Neuronal stem cell (in vitro differentiated cells): ENCODE measurements around the gene PRDM5.

Source experiments
- DNase-seq: peaks from one replicate; pipeline ENCODE4 v3.0.0-alpha.2; 2013; ENCODE audit warnings: low spot score
- H2AFZ ChIP-seq: one replicate; pipeline ENCODE4 v1.6.1; 2013; ENCODE audit warnings: mild to moderate bottlenecking, low read length, inconsistent platforms
- H2AK5ac ChIP-seq: 2 replicates; pipeline ENCODE4 v1.6.1; 2013; ENCODE audit warnings: low read depth, mild to moderate bottlenecking, inconsistent platforms, low read length, moderate library complexity, mixed read lengths
- H2BK120ac ChIP-seq: 2 replicates; pipeline ENCODE4 v1.6.1; 2013; ENCODE audit warnings: low read depth, mild to moderate bottlenecking, inconsistent platforms, low read length, moderate library complexity, mixed read lengths
- H2BK12ac ChIP-seq: one replicate; pipeline ENCODE4 v1.6.1; 2013; ENCODE audit warnings: low read length, inconsistent platforms
- H2BK15ac ChIP-seq: 2 replicates; pipeline ENCODE4 v1.6.1; 2013; ENCODE audit warnings: mild to moderate bottlenecking, low read length, inconsistent platforms, mixed read lengths
- H2BK5ac ChIP-seq: one replicate; pipeline ENCODE4 v1.6.1; 2013; ENCODE audit warnings: inconsistent platforms, mild to moderate bottlenecking, low read length, moderate library complexity
- H3K14ac ChIP-seq: one replicate; pipeline ENCODE4 v1.6.1; 2013; ENCODE audit warnings: low read length, inconsistent platforms
- H3K18ac ChIP-seq: 2 replicates; pipeline ENCODE4 v1.6.1; 2013; ENCODE audit warnings: low read length, inconsistent platforms
- H3K23ac ChIP-seq: 2 replicates; pipeline ENCODE4 v1.6.1; 2013; ENCODE audit warnings: low read depth, mild to moderate bottlenecking, mixed read lengths, low read length, inconsistent platforms; ENCODE audit not compliant: poor library complexity
- H3K27ac ChIP-seq: replicated peaks from 3 replicates; pipeline ENCODE4 v1.5.1; 2013; ENCODE audit warnings: low read length, inconsistent platforms
- H3K27me3 ChIP-seq, 3 experiments: 2 replicates each; pipeline ENCODE4 v1.6.1; 2013; ENCODE audit warnings: low read length in 3 of 3, mild to moderate bottlenecking in 2 of 3, inconsistent platforms in 1 of 3, low read depth in 1 of 3, mixed read lengths in 1 of 3, moderate library complexity in 1 of 3; ENCODE audit not compliant: control insufficient read depth in 3 of 3, insufficient read depth in 3 of 3
- H3K36me3 ChIP-seq, 2 donors: replicated peaks in 1 of 2; 2 replicates each; pipeline ENCODE4 v1.6.1; 2013; ENCODE audit warnings: low read length in 2 of 2; ENCODE audit not compliant: control insufficient read depth in 2 of 2, insufficient read depth in 2 of 2
- H3K4ac ChIP-seq: 2 replicates; pipeline ENCODE4 v1.6.1; 2013; ENCODE audit warnings: inconsistent platforms, mild to moderate bottlenecking, low read length, moderate library complexity
- H3K4me1 ChIP-seq, 2 donors: 1 replicate in 1 of 2; 2 replicates in 1 of 2; pipeline ENCODE4 v1.6.1; 2013; ENCODE audit warnings: low read length in 2 of 2, low read depth in 1 of 2; ENCODE audit not compliant: control insufficient read depth in 2 of 2, insufficient read depth in 1 of 2
- H3K4me2 ChIP-seq: one replicate; pipeline ENCODE4 v1.6.1; 2013; ENCODE audit warnings: mild to moderate bottlenecking, low read length, inconsistent platforms; ENCODE audit not compliant: insufficient read depth, poor library complexity, severe bottlenecking
- H3K4me3 ChIP-seq, 2 donors: 2 replicates each; pipeline ENCODE4 v1.5.1; 2013; ENCODE audit warnings: low read length in 2 of 2, mild to moderate bottlenecking in 2 of 2, inconsistent platforms in 1 of 2, moderate library complexity in 1 of 2
- H3K79me1 ChIP-seq: one replicate; pipeline ENCODE4 v1.6.1; 2013; ENCODE audit warnings: low read depth, mild to moderate bottlenecking, inconsistent platforms, low read length, moderate library complexity
- H3K9ac ChIP-seq: one replicate; pipeline ENCODE4 v1.6.1; 2013; ENCODE audit warnings: mild to moderate bottlenecking, low read depth, low read length, inconsistent platforms; ENCODE audit not compliant: poor library complexity
- H3K9me3 ChIP-seq, 2 donors: replicated peaks in 1 of 2; 2 replicates each; pipeline versions ENCODE3 to v1.6.1; 2013; ENCODE audit warnings: low read length in 2 of 2, mild to moderate bottlenecking in 2 of 2, inconsistent platforms in 1 of 2, low read depth in 1 of 2, mixed read lengths in 1 of 2, moderate library complexity in 1 of 2; ENCODE audit not compliant: control insufficient read depth in 2 of 2, insufficient read depth in 1 of 2
- H4K8ac ChIP-seq: one replicate; pipeline ENCODE4 v1.6.1; 2013; ENCODE audit warnings: low read depth, mild to moderate bottlenecking, inconsistent platforms, low read length, moderate library complexity
- H4K91ac ChIP-seq: one replicate; pipeline ENCODE4 v1.6.1; 2013; ENCODE audit warnings: low read length, low read depth, mild to moderate bottlenecking, inconsistent platforms; ENCODE audit not compliant: poor library complexity
- WGBS, 2 donors: extraction: QIAGEN DNeasy Blood & Tissue Kit; methylation state at CpG; one replicate each; pipeline ENCODE4 v1.1.7; 2013; ENCODE audit warnings: missing lambda C conversion rate in 2 of 2, mixed read lengths in 1 of 2; ENCODE audit not compliant: insufficient read length in 2 of 2, insufficient replicate concordance in 1 of 2; ENCODE audit errors: extremely low coverage in 2 of 2; 5-methylcytosine and 5-hydroxymethylcytosine counted together

Gene PRDM5

DNA sequence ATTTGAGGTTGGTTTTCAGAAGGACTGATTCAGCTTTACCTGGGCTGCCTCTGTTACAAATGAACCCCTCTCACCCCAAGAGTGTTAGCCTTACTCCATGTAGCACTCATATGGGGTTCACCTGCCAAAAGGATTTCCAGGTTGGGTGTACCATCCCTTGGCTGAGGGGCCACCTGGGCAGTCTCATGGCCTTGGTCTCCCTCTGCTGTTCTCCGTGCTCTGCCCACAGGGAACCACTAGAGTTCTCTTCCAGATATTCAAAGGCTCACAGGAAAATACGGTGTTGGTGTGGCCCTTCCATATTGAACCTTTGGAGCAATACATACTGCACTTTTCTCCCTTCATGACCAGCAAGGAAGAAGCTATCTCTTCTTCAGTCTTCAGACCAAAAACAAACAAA, 18.0 kb upstream of the PRDM5 start:
- Histone ChIP-seq H2BK120ac (no peak overlapping the region), H2AFZ (no peak overlapping the region), H3K27me3 (peaks cover 0 to 3% (median 0%) of the 10 kb centered on the region in 3 experiments), H2BK15ac (no peak overlapping the region), H3K4me3 (no peak overlapping the region), H2BK12ac (no peak overlapping the region), H3K36me3 (no peaks in the 10 kb centered on the region), H2BK5ac (no peak overlapping the region), H3K4me1 (no peaks in the 10 kb centered on the region), H3K18ac (no peak overlapping the region), H3K9ac (no peak overlapping the region), H3K9me3 (no peaks in the 10 kb centered on the region), H2AK5ac (no peak overlapping the region), H4K91ac (no peak overlapping the region), H3K23ac (no peak overlapping the region), H3K4me2 (no peak overlapping the region), H3K14ac (no peak overlapping the region), H3K27ac (no peak overlapping the region), H3K4ac (no peak overlapping the region), H4K8ac (no peak overlapping the region), H3K79me1 (no peaks in the 10 kb centered on the region)
- no peak for DNase-seq
- no CpG with 5 or more reads among the region's 2 CpGs for WGBS, 2 donors

DNA sequence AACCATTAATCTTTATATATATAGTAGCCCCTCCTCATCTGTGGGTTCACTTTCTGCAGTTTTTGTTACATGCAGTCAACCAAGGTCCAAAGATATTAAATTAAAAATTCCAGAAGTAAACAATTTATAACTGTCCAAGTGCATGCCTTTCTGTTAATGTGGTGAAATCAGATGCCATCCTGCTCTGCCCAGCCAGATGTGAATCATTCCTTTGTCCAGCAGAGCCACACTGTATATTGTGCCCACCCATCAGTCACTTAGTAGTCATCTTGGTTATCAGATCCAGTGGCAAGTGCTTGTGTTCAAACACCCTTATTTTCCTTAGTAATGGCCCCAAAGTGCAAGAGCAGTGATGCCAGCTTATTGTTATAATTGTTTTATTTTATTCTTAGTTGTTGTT, 17.2 kb upstream of the PRDM5 start:
- H3K36me3 ChIP-seq: no peaks in the 10 kb centered on the region

DNA sequence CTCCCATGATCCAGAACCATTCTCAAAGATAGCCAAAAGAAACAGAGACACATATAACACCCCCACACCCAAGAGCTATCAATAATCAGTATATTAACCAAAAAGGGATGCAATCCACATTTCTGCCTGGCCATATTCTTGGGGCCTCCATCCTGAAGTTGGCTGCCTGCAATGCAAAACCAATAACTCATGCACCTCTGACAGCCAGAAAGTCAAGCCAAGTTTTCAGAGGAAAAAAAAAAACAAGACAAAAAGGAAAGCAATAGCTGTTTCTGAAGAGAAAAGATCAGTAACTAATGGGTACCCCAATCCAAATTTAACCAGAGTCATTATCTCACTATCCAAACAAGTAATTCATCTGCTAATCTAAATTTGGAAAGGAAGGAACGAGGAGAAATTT, 7.3 kb upstream of the PRDM5 start:
- Histone ChIP-seq H3K4ac (no peak overlapping the region), H2BK12ac (no peak overlapping the region), H2BK15ac (no peak overlapping the region), H4K91ac (no peak overlapping the region), H3K27me3 (peaks cover 0 to 14% (median 0%) of the 10 kb centered on the region in 3 experiments), H2AK5ac (no peak overlapping the region), H2AFZ (no peak overlapping the region), H3K9ac (no peak overlapping the region), H3K9me3 (no peaks in the 10 kb centered on the region), H3K18ac (no peak overlapping the region), H2BK120ac (no peak overlapping the region), H4K8ac (no peak overlapping the region), H3K79me1 (no peaks in the 10 kb centered on the region), H2BK5ac (no peak overlapping the region), H3K4me3 (no peak overlapping the region), H3K4me1 (no peaks in the 10 kb centered on the region), H3K4me2 (no peak overlapping the region), H3K23ac (no peak overlapping the region), H3K36me3 (no peaks in the 10 kb centered on the region), H3K14ac (no peak overlapping the region), H3K27ac (no peak overlapping the region)
- DNase-seq: no peak
- no CpG with 5 or more reads among the region's 1 CpG for WGBS, 2 donors

More for the DNA sequence above, 17.2 kb upstream of the PRDM5 start:
- Histone ChIP-seq H3K23ac (no peak overlapping the region), H2BK120ac (no peak overlapping the region), H3K27me3 (peaks cover 0 to 3% (median 0%) of the 10 kb centered on the region in 3 experiments), H3K27ac (no peak overlapping the region), H3K4me2 (no peak overlapping the region), H2BK12ac (no peak overlapping the region), H3K4ac (no peak overlapping the region), H3K9ac (no peak overlapping the region), H2AK5ac (no peak overlapping the region), H3K14ac (no peak overlapping the region), H3K9me3 (no peaks in the 10 kb centered on the region), H3K79me1 (no peaks in the 10 kb centered on the region), H4K8ac (no peak overlapping the region), H2AFZ (no peak overlapping the region), H4K91ac (no peak overlapping the region), H3K18ac (no peak overlapping the region), H3K4me3 (no peak overlapping the region), H2BK15ac (no peak overlapping the region), H2BK5ac (no peak overlapping the region), H3K4me1 (no peaks in the 10 kb centered on the region)
- DNase-seq: no peak

DNA sequence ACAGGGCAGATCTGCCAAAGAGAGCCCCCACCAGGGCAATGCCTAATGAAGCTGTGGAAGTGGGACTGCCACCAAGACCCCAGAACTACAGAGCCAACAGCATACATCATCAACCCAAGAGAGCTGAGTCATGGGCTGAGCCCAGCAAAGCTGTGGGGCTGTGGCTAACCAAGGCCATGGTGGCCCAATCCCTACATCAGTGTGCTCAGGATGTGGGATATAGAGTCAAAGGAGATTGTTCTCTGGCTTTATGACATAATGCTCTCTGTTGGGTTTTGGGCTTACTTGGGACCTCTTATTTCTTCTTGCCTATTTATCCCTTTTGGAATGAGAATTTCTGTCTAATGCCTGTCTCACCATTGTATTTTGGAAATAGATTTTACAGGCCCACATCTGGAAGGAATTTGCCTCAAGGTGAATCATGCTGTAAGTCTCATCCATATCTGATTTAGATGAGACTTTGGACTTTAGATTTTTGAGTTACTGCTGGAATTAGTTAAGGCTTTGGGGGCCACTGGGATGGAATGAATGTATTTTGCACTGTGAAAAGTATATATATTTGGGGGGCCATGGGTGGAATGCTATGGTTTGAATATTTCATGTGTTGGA, 5.4 kb upstream of the PRDM5 start:
- no peak for DNase-seq
- Histone ChIP-seq H2AFZ (no peak overlapping the region), H3K9ac (no peak overlapping the region), H2AK5ac (no peak overlapping the region), H3K23ac (no peak overlapping the region), H4K8ac (no peak overlapping the region), H3K9me3 (no peaks in the 10 kb centered on the region), H3K18ac (no peak overlapping the region), H3K36me3 (no peaks in the 10 kb centered on the region), H3K79me1 (no peaks in the 10 kb centered on the region), H4K91ac (no peak overlapping the region), H3K4ac (no peak overlapping the region), H3K27me3 (peaks cover 0 to 9% (median 0%) of the 10 kb centered on the region in 3 experiments), H3K4me1 (peaks cover 2 to 4% of the 10 kb centered on the region in 2 donors), H3K4me2 (no peak overlapping the region), H2BK5ac (no peak overlapping the region), H3K4me3 (no peak overlapping the region), H2BK12ac (no peak overlapping the region), H3K27ac (no peak overlapping the region), H2BK15ac (no peak overlapping the region), H2BK120ac (no peak overlapping the region), H3K14ac (no peak overlapping the region)
